NCI-H526 (cell line): ENCODE data around the gene CAVIN3.

ENCODE experiments used
- DNase-seq, 2 experiments: peaks; one replicate each; lab custom pipeline; 2025; lab: John Stamatoyannopoulos, UW

Gene CAVIN3

DNA sequence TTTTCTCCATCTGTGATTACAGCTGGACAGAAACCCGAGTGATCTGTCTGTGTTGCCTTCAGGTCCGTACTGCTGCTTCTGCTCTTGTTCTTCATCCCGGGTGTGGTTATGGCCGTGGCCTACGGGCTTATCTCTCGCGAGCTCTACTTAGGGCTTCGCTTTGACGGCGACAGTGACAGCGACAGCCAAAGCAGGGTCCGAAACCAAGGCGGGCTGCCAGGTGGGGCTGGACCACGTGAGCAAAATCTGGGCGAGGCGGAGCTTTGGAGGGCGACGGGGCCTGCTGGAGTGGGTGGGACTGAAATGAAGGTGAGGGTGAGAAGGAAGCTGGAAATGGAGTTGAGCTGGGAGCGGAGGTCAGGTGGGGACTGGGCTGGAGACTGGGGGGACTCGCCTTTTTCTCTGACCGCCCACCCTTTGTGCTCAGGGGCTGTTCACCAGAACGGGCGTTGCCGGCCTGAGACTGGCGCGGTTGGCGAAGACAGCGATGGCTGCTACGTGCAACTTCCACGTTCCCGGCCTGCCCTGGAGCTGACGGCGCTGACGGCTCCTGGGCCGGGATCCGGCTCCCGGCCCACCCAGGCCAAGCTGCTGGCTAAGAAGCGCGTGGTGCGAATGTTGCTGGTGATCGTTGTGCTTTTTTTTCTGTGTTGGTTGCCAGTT lies 49.6 kb downstream of the CAVIN3 start:
- no peak for DNase-seq

DNA sequence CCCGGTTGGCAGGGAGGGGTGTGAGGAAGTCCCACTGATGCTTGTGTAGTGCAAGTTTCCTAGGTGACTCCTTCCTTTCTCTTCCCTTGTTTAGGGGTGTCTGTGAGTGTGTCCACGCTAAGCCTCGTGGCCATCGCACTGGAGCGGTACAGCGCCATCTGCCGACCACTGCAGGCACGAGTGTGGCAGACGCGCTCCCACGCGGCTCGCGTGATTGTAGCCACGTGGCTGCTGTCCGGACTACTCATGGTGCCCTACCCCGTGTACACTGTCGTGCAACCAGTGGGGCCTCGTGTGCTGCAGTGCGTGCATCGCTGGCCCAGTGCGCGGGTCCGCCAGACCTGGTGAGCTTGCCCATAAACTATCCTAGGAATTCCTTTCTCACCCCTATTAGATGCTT lies 50.3 kb downstream of the CAVIN3 start:
- DNase-seq: peak in 1 of 2 experiments; percentile 9
